KMS-11 (cell line): ENCODE measurements around the gene MSMO1.

ENCODE experiments used
- H2AFZ ChIP-seq: fragments of 200-600 bp; sonication (generic); 2 replicates; pipeline ENCODE4 v1.6.1; 2016; ENCODE audit warnings: antibody characterized with exemption, mixed run types, low read depth
- H3K27ac ChIP-seq: fragments of 200-600 bp; sonication (generic); 2 replicates; pipeline ENCODE4 v1.6.1; 2016; ENCODE audit warnings: mild to moderate bottlenecking, mixed run types
- H3K27me3 ChIP-seq: fragments of 200-600 bp; sonication (generic); 2 replicates; pipeline ENCODE4 v1.6.1; 2017; ENCODE audit warnings: mild to moderate bottlenecking, low read depth, mixed run types, moderate library complexity; ENCODE audit not compliant: insufficient read depth
- H3K36me3 ChIP-seq: fragments of 200-600 bp; sonication (generic); 2 replicates; pipeline ENCODE4 v1.6.1; 2017; ENCODE audit warnings: mild to moderate bottlenecking, mixed run types; ENCODE audit not compliant: insufficient read depth
- H3K4me1 ChIP-seq: fragments of 200-600 bp; sonication (generic); 2 replicates; pipeline ENCODE4 v1.6.1; 2016; ENCODE audit warnings: mild to moderate bottlenecking, low read depth, mixed run types; ENCODE audit not compliant: poor library complexity, severe bottlenecking
- H3K4me2 ChIP-seq: fragments of 200-600 bp; sonication (generic); 2 replicates; pipeline ENCODE4 v1.7.0; 2016; ENCODE audit warnings: mild to moderate bottlenecking, mixed run types
- H3K4me3 ChIP-seq: fragments of 200-600 bp; sonication (generic); IDR thresholded peaks from 2 replicates; pipeline ENCODE4 v1.6.1; 2017; ENCODE audit warnings: low read depth, low read length, mixed read lengths; ENCODE audit not compliant: insufficient read depth
- H3K79me2 ChIP-seq: fragments of 200-600 bp; sonication (generic); 2 replicates; pipeline ENCODE4 v1.6.1; 2016; ENCODE audit warnings: low read depth, mixed run types; ENCODE audit not compliant: insufficient read depth
- H3K9ac ChIP-seq: fragments of 200-600 bp; sonication (generic); 2 replicates; pipeline ENCODE4 v1.6.1; 2016; ENCODE audit warnings: mild to moderate bottlenecking, mixed run types
- H4K20me1 ChIP-seq: fragments of 200-600 bp; sonication (generic); 2 replicates; pipeline ENCODE4 v1.6.1; 2016; ENCODE audit warnings: mild to moderate bottlenecking, mixed run types; ENCODE audit not compliant: insufficient read depth
- CTCF ChIP-seq: fragments of 200-600 bp; sonication (generic); conservative IDR thresholded peaks from 2 replicates; pipeline ENCODE4 v1.6.1; 2017; ENCODE audit warnings: low read depth, mild to moderate bottlenecking, antibody characterized with exemption, low read length, moderate library complexity, mixed read lengths

MSMO1 gene

DNA sequence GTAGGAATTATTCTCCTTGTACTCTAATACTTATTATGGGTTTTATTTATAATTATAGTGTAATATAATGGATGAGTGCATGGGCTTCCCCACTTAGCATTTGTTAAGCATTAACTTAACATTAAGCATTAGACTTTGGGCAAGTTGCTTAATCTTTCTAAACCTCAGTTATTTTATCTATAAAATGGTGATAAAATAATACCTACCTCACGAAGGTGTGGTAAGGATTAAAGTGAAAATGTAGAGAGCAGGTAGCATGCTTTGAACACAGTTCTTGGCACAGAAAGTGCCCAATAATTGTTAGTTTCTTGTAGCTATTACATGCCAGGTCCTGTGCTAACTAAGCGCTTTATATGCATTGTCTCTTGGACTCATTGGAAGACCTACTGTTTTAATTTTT, 2.6 kb downstream of the MSMO1 start:
- Histone ChIP-seq H3K36me3 (0 out of 2 replicates have a peak, but pooled peaks cover 4% of the 10 kb centered on the region), H3K27ac (no peak overlapping the region), H3K4me1 (peaks cover 60% of the 10 kb centered on the region), H2AFZ (no peak overlapping the region), H3K27me3 (no peaks in the 10 kb centered on the region), H3K79me2 (peaks cover 71% of the 10 kb centered on the region), H3K9ac (no peak overlapping the region), H4K20me1 (peaks cover 22% of the 10 kb centered on the region; the same call in 1 of the 2 replicates), H3K4me3 (no peak overlapping the region), H3K4me2 (peak overlapping the region; percentile 74)
- TF ChIP-seq CTCF, result no peak

- Histone ChIP-seq H3K4me3 (no peak overlapping the region), H2AFZ (no peak overlapping the region), H3K4me2 (peak overlapping the region; percentile 14; the same call in 1 of the 2 replicates), H3K27me3 (no peaks in the 10 kb centered on the region), H3K79me2 (peaks cover 77% of the 10 kb centered on the region), H3K27ac (no peak overlapping the region), H3K36me3 (0 out of 2 replicates have a peak, but pooled peaks cover 4% of the 10 kb centered on the region), H3K9ac (no peak overlapping the region), H4K20me1 (peaks cover 22% of the 10 kb centered on the region; the same call in 1 of the 2 replicates), H3K4me1 (peaks cover 54% of the 10 kb centered on the region)
- TF ChIP-seq CTCF, result no peak
These were observed 3.2 kb downstream of the MSMO1 start for GRCh38 chr4:165330666-165331065.

- H4K20me1 ChIP-seq, result peaks cover 22% of the 10 kb centered on the region; the same call in 1 of the 2 replicates
- no peak overlapping the region for H3K27ac ChIP-seq
- 0 out of 2 replicates have a peak, but pooled peaks cover 4% of the 10 kb centered on the region for H3K36me3 ChIP-seq
- peaks cover 81% of the 10 kb centered on the region for H3K79me2 ChIP-seq
- no peak overlapping the region for H2AFZ ChIP-seq
- H3K4me1 ChIP-seq, result peaks cover 47% of the 10 kb centered on the region
- no peaks in the 10 kb centered on the region for H3K27me3 ChIP-seq
- 0 out of 2 replicates have a peak overlapping the region, but pooled peaks have one; percentile 14 for H3K4me2 ChIP-seq
- no peak overlapping the region for H3K4me3 ChIP-seq
- no peak overlapping the region for H3K9ac ChIP-seq
- TF ChIP-seq CTCF, result no peak
These were observed 3.9 kb downstream of the MSMO1 start for GRCh38 chr4:165331359-165331758.

- peaks cover 81% of the 10 kb centered on the region for H3K79me2 ChIP-seq
- H3K9ac ChIP-seq, result no peak overlapping the region
- H3K27ac ChIP-seq, result no peak overlapping the region
- peaks cover 22% of the 10 kb centered on the region; the same call in 1 of the 2 replicates for H4K20me1 ChIP-seq
- no peak for TF ChIP-seq CTCF
- no peaks in the 10 kb centered on the region for H3K27me3 ChIP-seq
- peaks cover 45% of the 10 kb centered on the region for H3K4me1 ChIP-seq
- H3K4me2 ChIP-seq, result no peak overlapping the region
- no peak overlapping the region for H2AFZ ChIP-seq
- H3K36me3 ChIP-seq, result 0 out of 2 replicates have a peak, but pooled peaks cover 4% of the 10 kb centered on the region
- no peak overlapping the region for H3K4me3 ChIP-seq
These were observed 4.4 kb downstream of the MSMO1 start for GRCh38 chr4:165331823-165332222.
